Measurements from ENCODE around the gene ATP10A.

GRCh38 chr15:25770031-25770430 is 93.1 kb downstream of the ATP10A start:
- TF ChIP-seq POLR2A (IDR thresholded peaks at IDR 0.05; ENCODE audit: low read length) (no peak), GATA1 (IDR thresholded peaks at IDR 0.05; ENCODE audit: low read depth, low read length) (no peak)

All from erythroblast (primary cell).